CD4-positive, alpha-beta T cell treated with Interleukin-17A for 4 hours (primary cell): ENCODE results near the gene PSMA8.
"Not testable (repeated sequence)": the region's sequence is repeated elsewhere in the genome, so short reads cannot be mapped to it uniquely, and the experiment has no call there.

Experiments used
- DNase-seq: peaks from one replicate; pipeline ENCODE4 v3.0.0-alpha.2; 2020; ENCODE audit warnings: mixed read lengths

Gene PSMA8

GRCh38 chr18:26238718-26239117 is 105.0 kb downstream of the PSMA8 start:
- not testable (repeated sequence) for DNase-seq

- DNase-seq: not testable (repeated sequence)
Measured at GRCh38 chr18:26242392-26242791, 108.7 kb downstream of the PSMA8 start.
